GM12878 (cell line): ENCODE data around the gene CETP.

ENCODE experiments used
- CTCF ChIP-seq, 3 experiments: IDR thresholded peaks in 2 of 3; conservative IDR thresholded peaks in 1 of 3; 2 replicates each; pipeline ENCODE4 v1.5.1; 2011; ENCODE audit warnings: low read depth in 3 of 3, low read length in 3 of 3, mild to moderate bottlenecking in 3 of 3, control low read depth in 2 of 3, moderate library complexity in 2 of 3, inconsistent platforms in 1 of 3, mixed read lengths in 1 of 3; ENCODE audit not compliant: control insufficient read depth in 2 of 3, insufficient read depth in 1 of 3; ENCODE audit errors: extremely low read depth in 1 of 3
- SP1 ChIP-seq: IDR thresholded peaks from one replicate; pipeline ENCODE4 v1.6.1; 2011; ENCODE audit warnings: low read depth, low read length

DNA sequence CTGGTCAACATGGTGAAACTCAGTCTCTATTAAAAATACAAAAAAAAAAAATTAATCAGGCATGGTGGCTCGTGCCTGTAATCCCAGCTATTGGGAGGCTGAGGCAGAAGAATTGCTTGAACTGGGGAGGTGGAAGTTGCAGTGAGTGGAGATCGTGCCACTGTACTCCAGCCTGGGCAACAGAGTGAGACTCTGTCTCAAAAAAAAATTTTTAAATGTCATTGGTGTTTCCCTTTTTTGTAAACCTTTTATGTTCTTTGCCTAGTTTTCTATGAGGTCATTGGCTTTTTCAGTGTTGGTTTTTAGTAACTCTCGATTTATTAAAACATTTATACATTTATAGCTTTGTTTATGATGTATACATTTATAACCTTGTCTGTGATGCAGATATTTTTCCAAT is 45.8 kb downstream of the CETP start:
- no peak for TF ChIP-seq CTCF (IDR thresholded peaks at IDR 0.05 in 2 of 3, conservative IDR thresholded peaks at IDR 0.05 in 1 of 3; ENCODE audit: control insufficient read depth in 2 of 3, extremely low read depth in 1 of 3, insufficient read depth in 1 of 3, low read depth in 3 of 3, low read length in 3 of 3)
- TF ChIP-seq SP1: no peak
